PC-9 (cell line): ENCODE results near the gene SLC35F3.

ENCODE experiments used
- EZH2 ChIP-seq: fragments of 200-600 bp; sonication (generic); IDR thresholded peaks from 2 replicates; pipeline ENCODE4 v1.8.0; 2017; ENCODE audit warnings: antibody characterized with exemption, low read depth
- TF ChIP-seq, protein P1 (sequence below): fragments of 200-600 bp; sonication (generic); conservative IDR thresholded peaks from 2 replicates; pipeline ENCODE4 v1.6.1; 2017; ENCODE audit warnings: mixed run types, antibody characterized with exemption, mild to moderate bottlenecking, moderate library complexity

DNA sequence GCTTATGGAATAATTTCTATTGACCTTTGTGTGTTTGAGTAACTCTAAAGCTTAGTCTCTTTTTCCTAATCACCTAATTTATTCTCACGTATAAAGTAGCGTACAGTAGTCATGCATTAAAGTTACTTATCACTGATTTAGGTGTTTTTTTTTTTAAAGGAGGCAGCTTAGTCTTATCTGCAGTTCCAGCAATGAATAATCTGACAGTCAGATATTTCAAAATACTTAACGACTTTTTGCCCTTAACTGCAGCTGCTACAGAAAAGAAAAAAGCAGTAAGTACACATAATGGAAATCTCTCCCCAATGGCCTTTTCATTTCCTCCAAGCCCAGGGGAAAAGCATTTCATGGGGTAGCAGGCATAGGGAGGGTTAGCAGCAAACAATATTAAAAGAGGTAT, 54.6 kb downstream of the SLC35F3 start:
- TF ChIP-seq, protein P1, sequence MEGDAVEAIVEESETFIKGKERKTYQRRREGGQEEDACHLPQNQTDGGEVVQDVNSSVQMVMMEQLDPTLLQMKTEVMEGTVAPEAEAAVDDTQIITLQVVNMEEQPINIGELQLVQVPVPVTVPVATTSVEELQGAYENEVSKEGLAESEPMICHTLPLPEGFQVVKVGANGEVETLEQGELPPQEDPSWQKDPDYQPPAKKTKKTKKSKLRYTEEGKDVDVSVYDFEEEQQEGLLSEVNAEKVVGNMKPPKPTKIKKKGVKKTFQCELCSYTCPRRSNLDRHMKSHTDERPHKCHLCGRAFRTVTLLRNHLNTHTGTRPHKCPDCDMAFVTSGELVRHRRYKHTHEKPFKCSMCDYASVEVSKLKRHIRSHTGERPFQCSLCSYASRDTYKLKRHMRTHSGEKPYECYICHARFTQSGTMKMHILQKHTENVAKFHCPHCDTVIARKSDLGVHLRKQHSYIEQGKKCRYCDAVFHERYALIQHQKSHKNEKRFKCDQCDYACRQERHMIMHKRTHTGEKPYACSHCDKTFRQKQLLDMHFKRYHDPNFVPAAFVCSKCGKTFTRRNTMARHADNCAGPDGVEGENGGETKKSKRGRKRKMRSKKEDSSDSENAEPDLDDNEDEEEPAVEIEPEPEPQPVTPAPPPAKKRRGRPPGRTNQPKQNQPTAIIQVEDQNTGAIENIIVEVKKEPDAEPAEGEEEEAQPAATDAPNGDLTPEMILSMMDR, result no peak
- TF ChIP-seq EZH2, result no peak
